ENCODE data around the gene ARHGEF26.

DNA sequence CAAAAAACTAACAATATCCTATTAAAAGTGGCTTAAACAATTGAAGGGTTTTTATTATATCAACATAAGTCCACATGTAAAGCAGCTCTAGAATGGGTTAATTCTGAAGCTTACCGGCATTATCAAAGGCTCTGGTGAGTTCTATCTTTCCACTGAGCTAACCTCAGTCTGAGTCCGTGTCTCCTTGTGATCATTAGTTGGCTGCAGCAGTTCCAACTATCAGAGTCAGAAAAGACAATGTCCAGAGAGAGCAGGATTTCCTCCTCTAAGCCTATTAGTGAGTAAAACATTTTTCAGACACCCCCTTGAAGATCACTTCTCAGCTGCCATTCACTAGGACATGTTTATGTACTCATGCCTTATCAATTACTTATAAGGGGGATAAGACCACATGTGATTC is 153.2 kb downstream of the ARHGEF26 start:
- no peak for TF ChIP-seq POLR2A (IDR thresholded peaks at IDR 0.05)
- TF ChIP-seq, protein P1, sequence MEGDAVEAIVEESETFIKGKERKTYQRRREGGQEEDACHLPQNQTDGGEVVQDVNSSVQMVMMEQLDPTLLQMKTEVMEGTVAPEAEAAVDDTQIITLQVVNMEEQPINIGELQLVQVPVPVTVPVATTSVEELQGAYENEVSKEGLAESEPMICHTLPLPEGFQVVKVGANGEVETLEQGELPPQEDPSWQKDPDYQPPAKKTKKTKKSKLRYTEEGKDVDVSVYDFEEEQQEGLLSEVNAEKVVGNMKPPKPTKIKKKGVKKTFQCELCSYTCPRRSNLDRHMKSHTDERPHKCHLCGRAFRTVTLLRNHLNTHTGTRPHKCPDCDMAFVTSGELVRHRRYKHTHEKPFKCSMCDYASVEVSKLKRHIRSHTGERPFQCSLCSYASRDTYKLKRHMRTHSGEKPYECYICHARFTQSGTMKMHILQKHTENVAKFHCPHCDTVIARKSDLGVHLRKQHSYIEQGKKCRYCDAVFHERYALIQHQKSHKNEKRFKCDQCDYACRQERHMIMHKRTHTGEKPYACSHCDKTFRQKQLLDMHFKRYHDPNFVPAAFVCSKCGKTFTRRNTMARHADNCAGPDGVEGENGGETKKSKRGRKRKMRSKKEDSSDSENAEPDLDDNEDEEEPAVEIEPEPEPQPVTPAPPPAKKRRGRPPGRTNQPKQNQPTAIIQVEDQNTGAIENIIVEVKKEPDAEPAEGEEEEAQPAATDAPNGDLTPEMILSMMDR (IDR thresholded peaks at IDR 0.05): no peak
